Smooth muscle cell of the brain vasculature (primary cell): ENCODE data around the gene ALKBH5.
"Not testable (repeated sequence)": the region's sequence is repeated elsewhere in the genome, so short reads cannot be mapped to it uniquely, and the experiment has no call there.

ENCODE experiments used
- DNase-seq: peaks from one replicate; pipeline ENCODE4 v3.0.0-alpha.2; 2012; ENCODE audit warnings: low read depth, low spot score

ALKBH5 gene

GRCh38 chr17:18185832-18186626, 2.4 kb downstream of the ALKBH5 start:
- DNase-seq: no peak

GRCh38 chr17:18186627-18186982, 3.0 kb downstream of the ALKBH5 start:
- no peak for DNase-seq

GRCh38 chr17:18187226-18187625, 3.6 kb downstream of the ALKBH5 start:
- no peak for DNase-seq

GRCh38 chr17:18187821-18188761, 4.5 kb downstream of the ALKBH5 start:
- no peak for DNase-seq

- DNase-seq: no peak
Measured at GRCh38 chr17:18190628-18191235, 7.1 kb downstream of the ALKBH5 start.

GRCh38 chr17:18191236-18191667, 7.6 kb downstream of the ALKBH5 start:
- DNase-seq: peak; percentile 37

GRCh38 chr17:18191967-18192366, 8.3 kb downstream of the ALKBH5 start:
- no peak for DNase-seq

- DNase-seq: no peak
Measured at GRCh38 chr17:18194394-18194793, 10.8 kb downstream of the ALKBH5 start.

GRCh38 chr17:18194804-18195203, 11.2 kb downstream of the ALKBH5 start:
- no peak for DNase-seq

GRCh38 chr17:18195246-18195645, 11.6 kb downstream of the ALKBH5 start:
- DNase-seq: no peak

- no peak for DNase-seq
Measured at GRCh38 chr17:18197535-18198194, 14.0 kb downstream of the ALKBH5 start.

- no peak for DNase-seq
Measured at GRCh38 chr17:18198530-18198929, 14.9 kb downstream of the ALKBH5 start.

- no peak for DNase-seq
Measured at GRCh38 chr17:18201108-18201507, 17.5 kb downstream of the ALKBH5 start.

GRCh38 chr17:18203308-18203707, 19.7 kb downstream of the ALKBH5 start:
- no peak for DNase-seq

- no peak for DNase-seq
Measured at GRCh38 chr17:18205861-18206260, 22.2 kb downstream of the ALKBH5 start.

GRCh38 chr17:18206962-18207361, 23.3 kb downstream of the ALKBH5 start:
- no peak for DNase-seq

- no peak for DNase-seq
Measured at GRCh38 chr17:18208092-18208491, 24.5 kb downstream of the ALKBH5 start.

GRCh38 chr17:18213666-18214270, 30.1 kb downstream of the ALKBH5 start:
- no peak for DNase-seq

GRCh38 chr17:18216906-18217305, 33.3 kb downstream of the ALKBH5 start:
- DNase-seq: not testable (repeated sequence)

GRCh38 chr17:18217412-18218015, 33.9 kb downstream of the ALKBH5 start:
- no peak for DNase-seq
